Adipocyte (in vitro differentiated cells): ENCODE measurements around the gene KRT4.

Experiments used
- DNase-seq: peaks from one replicate; pipeline ENCODE4 v3.0.0-alpha.2; 2015; ENCODE audit warnings: low read depth
- H3K27me3 ChIP-seq: replicated peaks from 2 replicates; pipeline ENCODE4 v1.7.0; 2013; ENCODE audit warnings: mild to moderate bottlenecking, low read length, moderate library complexity; ENCODE audit not compliant: control insufficient read depth, insufficient read depth
- H3K36me3 ChIP-seq: 2 replicates; pipeline ENCODE4 v1.7.0; 2013; ENCODE audit warnings: low read length, mild to moderate bottlenecking, moderate library complexity; ENCODE audit not compliant: control insufficient read depth, insufficient read depth, severe bottlenecking
- H3K4me1 ChIP-seq: 2 replicates; pipeline ENCODE4 v1.7.0; 2013; ENCODE audit warnings: mild to moderate bottlenecking, low read length, moderate library complexity; ENCODE audit not compliant: control insufficient read depth, insufficient read depth
- H3K4me3 ChIP-seq: 2 replicates; pipeline ENCODE4 v1.7.0; 2013; ENCODE audit warnings: mild to moderate bottlenecking, low read length, moderate library complexity
- H3K9ac ChIP-seq: 2 replicates; pipeline ENCODE4 v1.7.0; 2013; ENCODE audit warnings: mild to moderate bottlenecking, low read length, moderate library complexity
- H3K9me3 ChIP-seq: 2 replicates; pipeline ENCODE4 v1.7.0; 2013; ENCODE audit warnings: mild to moderate bottlenecking, low read length, moderate library complexity; ENCODE audit not compliant: control insufficient read depth

The KRT4 gene

GRCh38 chr12:52784909-52785308, 29.0 kb downstream of the KRT4 start:
- Histone ChIP-seq H3K4me1 (no peaks in the 10 kb centered on the region), H3K27me3 (peaks cover 70% of the 10 kb centered on the region)

GRCh38 chr12:52783563-52784316, 30.2 kb downstream of the KRT4 start:
- Histone ChIP-seq H3K4me3 (no peak overlapping the region), H3K4me1 (no peaks in the 10 kb centered on the region), H3K36me3 (no peaks in the 10 kb centered on the region), H3K9me3 (peaks cover 5% of the 10 kb centered on the region), H3K9ac (no peak overlapping the region), H3K27me3 (peaks cover 72% of the 10 kb centered on the region)
- no peak for DNase-seq

More at GRCh38 chr12:52784909-52785308, 29.0 kb downstream of the KRT4 start:
- peaks cover 5% of the 10 kb centered on the region for H3K9me3 ChIP-seq
- H3K9ac ChIP-seq, result no peak overlapping the region
- H3K4me3 ChIP-seq, result no peak overlapping the region
- H3K36me3 ChIP-seq, result no peaks in the 10 kb centered on the region
- DNase-seq, result no peak

- Histone ChIP-seq H3K9ac (no peak overlapping the region), H3K27me3 (peaks cover 73% of the 10 kb centered on the region), H3K4me3 (no peak overlapping the region)
Measured at GRCh38 chr12:52782502-52782901, 31.4 kb downstream of the KRT4 start.

GRCh38 chr12:52781399-52782082, 32.4 kb downstream of the KRT4 start:
- H3K27me3 ChIP-seq, result peaks cover 71% of the 10 kb centered on the region

More at GRCh38 chr12:52782502-52782901, 31.4 kb downstream of the KRT4 start:
- no peaks in the 10 kb centered on the region for H3K4me1 ChIP-seq
- H3K36me3 ChIP-seq, result no peaks in the 10 kb centered on the region
- peaks cover 5% of the 10 kb centered on the region for H3K9me3 ChIP-seq
- DNase-seq, result no peak

GRCh38 chr12:52779914-52780313, 34.0 kb downstream of the KRT4 start:
- H3K27me3 ChIP-seq, result peaks cover 75% of the 10 kb centered on the region
- H3K9ac ChIP-seq, result no peak overlapping the region
- no peak overlapping the region for H3K4me3 ChIP-seq
- no peaks in the 10 kb centered on the region for H3K9me3 ChIP-seq
- no peak for DNase-seq
- H3K4me1 ChIP-seq, result no peaks in the 10 kb centered on the region
- H3K36me3 ChIP-seq, result no peaks in the 10 kb centered on the region

More at GRCh38 chr12:52781399-52782082, 32.4 kb downstream of the KRT4 start:
- Histone ChIP-seq H3K4me3 (no peak overlapping the region), H3K9ac (no peak overlapping the region), H3K36me3 (no peaks in the 10 kb centered on the region), H3K4me1 (no peaks in the 10 kb centered on the region), H3K9me3 (peaks cover 5% of the 10 kb centered on the region)
- DNase-seq, result no peak

GRCh38 chr12:52778833-52779232, 35.1 kb downstream of the KRT4 start:
- Histone ChIP-seq H3K9me3 (no peaks in the 10 kb centered on the region), H3K4me3 (no peak overlapping the region), H3K9ac (no peak overlapping the region), H3K4me1 (no peaks in the 10 kb centered on the region), H3K27me3 (peaks cover 74% of the 10 kb centered on the region), H3K36me3 (no peaks in the 10 kb centered on the region)
- no peak for DNase-seq

GRCh38 chr12:52777566-52777965, 36.4 kb downstream of the KRT4 start:
- Histone ChIP-seq H3K36me3 (no peaks in the 10 kb centered on the region), H3K4me1 (no peaks in the 10 kb centered on the region), H3K27me3 (peaks cover 75% of the 10 kb centered on the region), H3K9ac (no peak overlapping the region), H3K4me3 (no peak overlapping the region), H3K9me3 (no peaks in the 10 kb centered on the region)
- no peak for DNase-seq

GRCh38 chr12:52776913-52777395, 37.0 kb downstream of the KRT4 start, which contains the start of gene KRT76:
Gene KRT76, minus strand, starts transcription at chr12:52777345. Its CDS starts 54 bp downstream, at chr12:52777291.
- Histone ChIP-seq H3K27me3 (peaks cover 71% of the 10 kb centered on the region), H3K4me3 (no peak within 1 kb of the TSS), H3K9ac (no peak within 1 kb of the TSS), H3K9me3 (no peaks in the 10 kb centered on the region), H3K4me1 (no peaks in the 10 kb centered on the region), H3K36me3 (no peaks in the 10 kb centered on the region)
- no peak for DNase-seq

GRCh38 chr12:52776435-52776834, 37.5 kb downstream of the KRT4 start:
- no peak for DNase-seq
- Histone ChIP-seq H3K9ac (no peak overlapping the region), H3K36me3 (no peaks in the 10 kb centered on the region), H3K9me3 (no peaks in the 10 kb centered on the region), H3K27me3 (peaks cover 67% of the 10 kb centered on the region), H3K4me1 (no peaks in the 10 kb centered on the region), H3K4me3 (no peak overlapping the region)

- Histone ChIP-seq H3K36me3 (no peaks in the 10 kb centered on the region), H3K9ac (no peak overlapping the region), H3K9me3 (no peaks in the 10 kb centered on the region), H3K4me3 (no peak overlapping the region), H3K4me1 (no peaks in the 10 kb centered on the region), H3K27me3 (peaks cover 53% of the 10 kb centered on the region)
- no peak for DNase-seq
Measured at GRCh38 chr12:52774629-52775250, 39.2 kb downstream of the KRT4 start.

GRCh38 chr12:52772772-52773171, 41.1 kb downstream of the KRT4 start:
- no peaks in the 10 kb centered on the region for H3K4me1 ChIP-seq
- DNase-seq, result no peak
- no peaks in the 10 kb centered on the region for H3K9me3 ChIP-seq
- H3K27me3 ChIP-seq, result peaks cover 43% of the 10 kb centered on the region
- no peaks in the 10 kb centered on the region for H3K36me3 ChIP-seq
- no peak overlapping the region for H3K9ac ChIP-seq
- H3K4me3 ChIP-seq, result no peak overlapping the region
